Measurements from ENCODE around the gene USP53. TPM values are rescaled to one million over a fixed set of nuclear protein-coding genes. Genes with fewer than 3 reads are reported as not detected.

Gene USP53
- total and polyA plus RNA-seq, 2 of the 13 experiments (the other 11 are each of a cell fraction or from before 2014, with no cell fraction given): 5.3 to 8.1 TPM

GRCh38 chr4:119300101-119300978, 87.8 kb downstream of the USP53 start (continued):
- 0 out of 2 replicates have a peak, but pooled peaks have one; percentile 64 for TF ChIP-seq ZNF784 (CRISPR knock-in tag; IDR thresholded peaks at IDR 0.05; ENCODE audit: borderline replicate concordance)
- peak; percentile 88 for TF ChIP-seq NR2C2 (CRISPR knock-in tag; IDR thresholded peaks at IDR 0.05; ENCODE audit: borderline replicate concordance)
- no peak for TF ChIP-seq KLF9 (CRISPR knock-in tag; IDR thresholded peaks at IDR 0.05; ENCODE audit: low read depth)
- TF ChIP-seq SP140L (CRISPR knock-in tag; IDR thresholded peaks at IDR 0.05; ENCODE audit: borderline replicate concordance): no peak; the same call in 1 of the 2 replicates
- TF ChIP-seq ZNF772 (CRISPR knock-in tag; IDR thresholded peaks at IDR 0.05): peak; percentile 64
- TF ChIP-seq ZNF333 (CRISPR knock-in tag; IDR thresholded peaks at IDR 0.05; ENCODE audit: borderline replicate concordance): peak; percentile 27; the same call in 1 of the 2 replicates
- peak; percentile 82 for TF ChIP-seq POGZ (CRISPR knock-in tag; IDR thresholded peaks at IDR 0.05)
- TF ChIP-seq MTF2 (CRISPR knock-in tag; IDR thresholded peaks at IDR 0.05; ENCODE audit: borderline replicate concordance): no peak; the same call in 1 of the 2 replicates
- TF ChIP-seq HIC2 (CRISPR knock-in tag; IDR thresholded peaks at IDR 0.05; ENCODE audit: low read depth): no peak
- TF ChIP-seq MEIS2 (CRISPR knock-in tag; IDR thresholded peaks at IDR 0.05): no peak; the same call in 1 of the 2 replicates
- TF ChIP-seq JUN (CRISPR knock-in tag; IDR thresholded peaks at IDR 0.05): 0 out of 2 replicates have a peak, but pooled peaks have one; percentile 57
- no peak for TF ChIP-seq TERF1 (CRISPR knock-in tag; IDR thresholded peaks at IDR 0.05)
- TF ChIP-seq TFDP2 (CRISPR knock-in tag; IDR thresholded peaks at IDR 0.05): peak; percentile 85
- peak; percentile 87 for TF ChIP-seq ELF3 (CRISPR knock-in tag; IDR thresholded peaks at IDR 0.05)
- peak; percentile 57; the same call in 1 of the 2 replicates for TF ChIP-seq IRF9 (CRISPR knock-in tag; IDR thresholded peaks at IDR 0.05; ENCODE audit: borderline replicate concordance)
- no peak; the same call in 1 of the 2 replicates for TF ChIP-seq GATA4 (IDR thresholded peaks at IDR 0.05; ENCODE audit: borderline replicate concordance, low read depth)
- 0 out of 2 replicates have a peak, but pooled peaks have one; percentile 66 for TF ChIP-seq ZNF775 (CRISPR knock-in tag; IDR thresholded peaks at IDR 0.05; ENCODE audit: borderline replicate concordance)
- TF ChIP-seq NBN (conservative IDR thresholded peaks at IDR 0.05): no peak
- no peak for TF ChIP-seq CREBL2 (CRISPR knock-in tag; IDR thresholded peaks at IDR 0.05; ENCODE audit: borderline replicate concordance)
- no peak for TF ChIP-seq MED13 (CRISPR knock-in tag; IDR thresholded peaks at IDR 0.05)
- peak; percentile 65 for TF ChIP-seq HDAC2 (CRISPR knock-in tag; IDR thresholded peaks at IDR 0.05)
